Tibial artery (tissue), 4 donors: Measurements from ENCODE around the gene GPN2.

Experiments
- DNase-seq, 2 donors: peaks; one replicate each; pipeline ENCODE4 v3.0.0-alpha.2; 2019
- H3K27ac ChIP-seq, 2 donors: fragments of 200-600 bp; sonication (generic) in 1 of 2; 1 replicate in 1 of 2; 2 replicates in 1 of 2; pipeline ENCODE4 v1.5.1; 2018 to 2019; ENCODE audit warnings: mild to moderate bottlenecking in 1 of 2
- H3K27me3 ChIP-seq, 2 donors: fragments of 200-600 bp; sonication (generic) in 1 of 2; one replicate each; pipeline versions ENCODE4 v1.5.1 to v1.6.0; 2016 to 2019
- H3K36me3 ChIP-seq, 3 donors: fragments of 200-600 bp; sonication (generic) in 2 of 3; one replicate each; pipeline ENCODE4 v1.5.1; 2016 to 2019; ENCODE audit warnings: mild to moderate bottlenecking in 2 of 3
- H3K4me1 ChIP-seq, 4 donors: fragments of 200-600 bp; sonication (generic) in 2 of 4; 1 replicate in 3 of 4; 2 replicates in 1 of 4; pipeline ENCODE4 v1.5.1; 2016 to 2019
- H3K4me3 ChIP-seq, 2 donors: fragments of 200-600 bp; sonication (generic) in 1 of 2; 1 replicate in 1 of 2; 2 replicates in 1 of 2; pipeline ENCODE4 v1.5.1; 2018 to 2019; ENCODE audit warnings: mild to moderate bottlenecking in 2 of 2
- H3K9me3 ChIP-seq, 3 donors: fragments of 200-600 bp; sonication (generic) in 1 of 3; one replicate each; pipeline ENCODE4 v1.5.1; 2016 to 2019
- CTCF ChIP-seq, 2 experiments: fragments of 200-600 bp in 1 of 2; fragments of 450-650 bp in 1 of 2; IDR thresholded peaks; one replicate each; pipeline ENCODE4 v1.5.1; 2017 to 2019; ENCODE audit warnings: antibody characterized with exemption in 2 of 2, mild to moderate bottlenecking in 1 of 2, moderate library complexity in 1 of 2
- intact Hi-C: fragments of 100-400 bp; cut with DNase I; formaldehyde crosslinking; loops from one replicate; pipeline ENCODE4 v1.15.0; 2023; ENCODE audit warnings: low total_unique reads

GPN2 gene

DNA sequence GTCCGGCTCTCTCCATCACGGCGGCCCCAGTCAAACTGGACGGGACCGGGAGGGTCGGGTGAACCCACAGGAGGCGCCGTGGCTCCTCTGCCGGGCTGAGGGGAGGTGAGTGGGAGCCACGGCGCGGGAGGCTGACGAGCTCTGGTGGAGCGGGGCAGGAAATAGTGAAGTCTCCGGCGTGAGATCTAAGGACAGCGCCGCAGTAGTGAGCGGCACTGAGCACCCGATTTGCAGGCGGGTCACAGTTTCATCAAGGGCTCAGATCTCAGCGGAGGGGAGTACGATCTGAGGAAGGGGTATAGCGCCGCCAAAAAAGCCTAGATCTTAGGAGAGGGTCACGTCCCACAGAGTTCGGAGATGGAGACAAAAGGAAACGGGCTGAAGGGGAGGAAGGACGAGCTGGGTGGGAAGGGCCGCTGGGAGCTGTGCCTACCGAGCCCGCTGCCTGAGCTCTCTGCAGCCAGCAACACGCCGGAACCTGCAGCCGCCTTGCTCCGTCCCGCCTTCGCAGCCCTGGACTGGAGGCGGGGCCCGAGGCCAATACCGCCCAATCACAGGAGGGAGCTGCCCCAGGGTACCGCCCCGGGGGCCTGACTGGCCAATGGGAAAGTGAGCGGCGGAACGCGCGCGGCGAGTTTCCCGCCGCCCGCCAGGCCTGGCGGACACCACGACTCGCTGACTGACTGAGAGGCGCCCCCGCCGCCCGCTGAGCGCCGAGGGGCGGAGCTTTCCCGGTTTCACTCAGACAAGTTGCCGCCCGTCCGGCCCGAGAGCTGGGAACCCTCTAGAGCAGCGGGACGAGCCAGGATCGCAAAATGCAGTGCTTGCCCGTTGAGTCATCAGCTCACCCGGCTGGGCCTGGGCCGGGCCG, 25.2 kb downstream of the GPN2 start:
- H3K4me1 ChIP-seq = peaks cover 0 to 22% (median 15%) of the 10 kb centered on the region in 4 donors
- H3K27me3 ChIP-seq = no peaks in the 10 kb centered on the region
- H3K9me3 ChIP-seq = no peaks in the 10 kb centered on the region
- DNase-seq = peak; percentile 99
- intact Hi-C loops = no loop called here
- peak overlapping the region; percentile 99 for H3K27ac ChIP-seq
- TF ChIP-seq CTCF (IDR thresholded peaks at IDR 0.05) = peak in 1 of 2 experiments; percentile 9
- H3K36me3 ChIP-seq = no peaks in the 10 kb centered on the region
- H3K4me3 ChIP-seq = peak overlapping the region; percentile 55 to 63

DNA sequence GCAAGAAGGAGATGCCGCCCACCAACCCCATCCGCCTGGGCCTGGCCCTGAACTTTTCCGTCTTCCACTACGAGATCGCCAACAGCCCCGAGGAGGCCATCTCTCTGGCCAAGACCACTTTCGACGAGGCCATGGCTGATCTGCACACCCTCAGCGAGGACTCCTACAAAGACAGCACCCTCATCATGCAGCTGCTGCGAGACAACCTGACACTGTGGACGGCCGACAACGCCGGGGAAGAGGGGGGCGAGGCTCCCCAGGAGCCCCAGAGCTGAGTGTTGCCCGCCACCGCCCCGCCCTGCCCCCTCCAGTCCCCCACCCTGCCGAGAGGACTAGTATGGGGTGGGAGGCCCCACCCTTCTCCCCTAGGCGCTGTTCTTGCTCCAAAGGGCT, 26.4 kb downstream of the GPN2 start:
- Histone ChIP-seq H3K36me3 (no peaks in the 10 kb centered on the region), H3K4me3 (peak overlapping the region in 1 of 2 donors; percentile 55), H3K27me3 (no peaks in the 10 kb centered on the region), H3K9me3 (no peaks in the 10 kb centered on the region), H3K27ac (peak overlapping the region; percentile 70 to 94), H3K4me1 (peaks cover 0 to 22% (median 15%) of the 10 kb centered on the region in 4 donors)
- no peak for TF ChIP-seq CTCF (IDR thresholded peaks at IDR 0.05)
- DNase-seq = no peak
- intact Hi-C loops = no loop called here

GRCh38 chr1:26862781-26863684, 27.1 kb downstream of the GPN2 start, which contains the start of gene SFN:
Gene SFN, plus strand, starts transcription at chr1:26863149. Its CDS starts 64 bp downstream, at chr1:26863213.
- TF ChIP-seq CTCF (IDR thresholded peaks at IDR 0.05) = no peak

DNA sequence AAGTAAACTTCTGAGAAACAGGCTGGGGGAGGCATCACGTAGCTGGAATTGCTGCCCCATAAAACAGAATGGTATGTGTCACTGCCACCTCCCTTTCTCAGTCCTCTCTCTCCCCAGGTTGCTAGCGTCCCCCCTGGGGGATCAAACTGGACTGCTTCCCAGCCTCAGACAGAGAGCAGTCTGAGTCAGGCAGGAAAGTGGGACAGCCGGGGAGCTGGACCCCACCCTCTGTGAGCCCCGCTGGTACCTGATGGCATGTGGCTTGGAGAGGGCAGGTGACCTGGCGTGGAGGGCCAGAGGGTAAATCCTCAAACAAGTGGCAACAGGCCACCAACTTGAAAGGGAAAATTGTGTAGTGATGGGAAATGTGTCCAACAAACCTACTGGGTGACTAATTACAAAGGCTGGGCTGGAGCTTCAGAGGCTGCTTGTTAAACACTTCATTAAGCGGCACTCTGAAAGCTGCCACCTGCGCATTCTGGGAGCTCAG, 28.1 kb downstream of the GPN2 start:
- H3K27ac ChIP-seq = no peak overlapping the region

More at GRCh38 chr1:26862781-26863684, 27.1 kb downstream of the GPN2 start, which contains the start of gene SFN:
- H3K36me3 ChIP-seq = peaks cover 0 to 4% (median 0%) of the 10 kb centered on the region in 3 donors
- peaks cover 0 to 22% (median 15%) of the 10 kb centered on the region in 4 donors for H3K4me1 ChIP-seq
- H3K27ac ChIP-seq = peak within 1 kb of the TSS; percentile 70 to 94
- intact Hi-C loops = no loop called here
- H3K9me3 ChIP-seq = no peaks in the 10 kb centered on the region
- no peaks in the 10 kb centered on the region for H3K27me3 ChIP-seq
- no peak for DNase-seq
- H3K4me3 ChIP-seq = peak within 1 kb of the TSS; percentile 55 to 63

More for the DNA sequence above, 28.1 kb downstream of the GPN2 start:
- Histone ChIP-seq H3K27me3 (no peaks in the 10 kb centered on the region), H3K4me3 (no peak overlapping the region), H3K36me3 (peaks cover 0 to 15% (median under 1%) of the 10 kb centered on the region in 3 donors), H3K9me3 (no peaks in the 10 kb centered on the region), H3K4me1 (peaks cover 0 to 22% (median 15%) of the 10 kb centered on the region in 4 donors)
- TF ChIP-seq CTCF (IDR thresholded peaks at IDR 0.05) = no peak
- intact Hi-C loops = no loop called here
- no peak for DNase-seq
